NCI-H82 treated with DMSO at 0.1 percent for 48 hours (cell line): ENCODE results near the gene NECAB2.

Experiments
- DNase-seq: peaks from one replicate; lab custom pipeline; 2025; ENCODE audit not compliant: unreplicated experiment; lab: John Stamatoyannopoulos, UW

Gene NECAB2

DNA sequence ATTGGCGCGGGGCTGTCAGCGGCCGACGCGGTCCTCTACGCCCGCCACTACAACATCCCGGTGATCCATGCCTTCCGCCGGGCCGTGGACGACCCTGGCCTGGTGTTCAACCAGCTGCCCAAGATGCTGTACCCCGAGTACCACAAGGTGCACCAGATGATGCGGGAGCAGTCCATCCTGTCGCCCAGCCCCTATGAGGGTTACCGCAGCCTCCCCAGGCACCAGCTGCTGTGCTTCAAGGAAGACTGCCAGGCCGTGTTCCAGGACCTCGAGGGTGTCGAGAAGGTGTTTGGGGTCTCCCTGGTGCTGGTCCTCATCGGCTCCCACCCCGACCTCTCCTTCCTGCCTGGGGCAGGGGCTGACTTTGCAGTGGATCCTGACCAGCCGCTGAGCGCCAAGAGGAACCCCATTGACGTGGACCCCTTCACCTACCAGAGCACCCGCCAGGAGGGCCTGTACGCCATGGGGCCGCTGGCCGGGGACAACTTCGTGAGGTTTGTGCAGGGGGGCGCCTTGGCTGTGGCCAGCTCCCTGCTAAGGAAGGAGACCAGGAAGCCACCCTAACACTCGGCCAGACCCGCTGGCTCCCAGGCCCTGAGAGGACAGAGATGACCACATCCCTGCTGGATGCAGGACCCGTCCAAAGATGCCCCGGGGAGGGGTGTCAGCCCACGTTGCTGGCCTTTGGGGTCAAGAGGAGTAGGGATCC lies 2.4 kb upstream of the NECAB2 start:
- DNase-seq: no peak

DNA sequence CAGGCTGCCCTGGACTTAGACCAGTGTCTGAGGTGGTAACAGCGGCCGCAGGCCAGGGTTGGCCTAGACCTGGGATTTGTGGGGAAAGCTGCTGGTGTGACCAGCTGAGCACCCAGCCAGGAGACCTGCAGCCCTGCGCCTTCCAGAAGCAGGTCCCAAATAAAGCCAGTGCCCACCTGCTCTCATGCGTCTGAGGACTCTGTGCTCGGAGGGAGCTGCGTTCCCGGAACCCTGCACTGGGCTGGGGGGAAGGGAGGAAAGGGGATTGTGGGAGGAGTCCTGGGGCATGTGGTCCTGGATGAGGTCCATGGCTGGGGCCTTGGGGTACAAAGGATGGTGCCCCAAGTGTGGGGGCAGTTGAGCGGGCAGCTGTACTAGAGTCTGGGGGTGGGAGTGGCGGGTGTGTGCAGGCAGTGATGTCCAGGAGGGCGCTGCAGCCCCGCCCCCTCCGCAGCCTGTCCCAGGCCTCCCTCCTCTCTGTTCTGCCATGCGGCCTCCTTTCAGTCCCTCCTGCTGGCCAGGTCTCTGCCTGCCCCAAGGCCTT lies 1.8 kb upstream of the NECAB2 start:
- DNase-seq: no peak

DNA sequence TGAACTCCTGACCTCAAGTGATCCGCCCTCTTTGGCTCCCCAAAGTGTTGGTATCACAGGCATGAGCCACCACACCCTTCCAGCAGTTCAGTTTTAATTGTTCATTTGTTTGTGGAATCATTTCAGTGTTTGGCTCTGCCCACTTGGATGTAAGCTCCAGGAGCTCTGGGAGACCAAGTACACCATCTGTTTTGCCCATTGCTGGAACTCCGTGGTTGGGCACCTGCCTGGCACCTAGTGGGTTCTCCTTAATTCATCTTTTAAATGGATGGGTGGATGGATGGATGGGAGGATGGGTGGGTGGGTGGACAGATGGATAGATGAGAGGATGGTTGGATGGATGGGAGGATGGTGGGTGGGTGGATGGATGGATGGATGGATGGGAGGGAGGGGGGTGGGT lies 953 bp upstream of the NECAB2 start:
- no peak for DNase-seq

DNA sequence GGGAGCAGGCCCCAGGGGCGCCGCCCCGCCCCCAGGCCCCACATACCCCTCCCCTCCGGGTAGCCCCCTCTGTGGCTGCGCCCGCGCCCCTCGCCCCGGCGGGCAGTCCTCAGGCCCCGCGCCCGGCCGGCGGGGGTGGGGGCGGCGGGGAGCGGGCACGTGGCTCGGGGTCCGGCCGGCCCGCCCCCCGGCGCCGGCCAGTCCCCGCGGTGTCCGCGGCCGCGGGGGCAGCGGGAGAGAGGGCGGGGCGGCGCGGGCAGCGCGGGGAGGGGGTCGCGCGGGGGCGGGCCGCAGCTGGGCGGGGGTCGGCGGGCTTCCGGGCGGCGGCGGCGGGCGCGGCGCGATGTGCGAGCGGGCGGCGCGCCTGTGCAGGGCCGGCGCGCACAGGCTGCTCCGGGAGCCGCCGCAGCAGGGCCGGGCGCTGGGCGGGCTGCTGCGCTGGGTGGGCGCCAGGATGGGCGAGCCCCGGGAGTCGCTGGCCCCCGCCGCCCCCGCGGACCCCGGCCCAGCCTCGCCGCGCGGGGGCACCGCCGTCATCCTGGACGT lies 335 bp downstream of the NECAB2 start:
- DNase-seq: no peak

DNA sequence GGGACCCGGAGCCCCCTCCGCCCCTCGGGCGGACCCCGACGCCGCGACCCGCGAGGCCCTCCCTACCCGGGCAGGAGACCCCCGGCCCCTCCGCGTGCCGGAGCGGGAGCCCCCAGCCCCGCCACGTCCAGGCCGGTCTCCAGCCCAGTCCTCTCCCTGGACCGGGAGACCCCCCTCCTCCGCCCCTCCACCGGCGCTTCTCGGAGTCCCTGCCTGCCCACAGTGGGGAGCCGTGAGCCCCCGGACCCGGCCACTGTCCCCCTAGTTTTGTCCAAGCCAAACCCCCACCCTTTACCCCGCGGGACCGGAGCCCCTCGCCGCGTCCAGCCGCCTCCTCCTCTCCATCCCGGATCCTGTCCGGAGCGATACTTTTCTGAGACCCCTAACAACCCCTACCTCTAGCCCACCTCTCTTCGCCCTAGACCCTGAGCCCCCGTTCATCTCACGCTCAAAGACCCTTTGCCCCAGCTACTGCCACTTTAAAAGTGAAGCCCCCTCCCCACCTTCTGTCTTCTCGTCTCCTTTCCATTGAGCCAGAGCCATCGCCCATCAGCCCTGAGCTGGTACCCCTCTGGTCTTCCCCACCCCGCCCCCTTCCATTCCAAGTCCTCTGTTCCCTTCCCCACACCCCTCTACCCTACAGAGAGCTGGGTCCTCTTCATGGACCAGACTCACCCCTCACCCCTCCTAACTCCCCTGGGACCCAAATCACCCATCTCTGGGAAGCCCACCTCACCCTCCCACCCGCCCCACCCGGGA lies 1.0 kb downstream of the NECAB2 start:
- DNase-seq: no peak

DNA sequence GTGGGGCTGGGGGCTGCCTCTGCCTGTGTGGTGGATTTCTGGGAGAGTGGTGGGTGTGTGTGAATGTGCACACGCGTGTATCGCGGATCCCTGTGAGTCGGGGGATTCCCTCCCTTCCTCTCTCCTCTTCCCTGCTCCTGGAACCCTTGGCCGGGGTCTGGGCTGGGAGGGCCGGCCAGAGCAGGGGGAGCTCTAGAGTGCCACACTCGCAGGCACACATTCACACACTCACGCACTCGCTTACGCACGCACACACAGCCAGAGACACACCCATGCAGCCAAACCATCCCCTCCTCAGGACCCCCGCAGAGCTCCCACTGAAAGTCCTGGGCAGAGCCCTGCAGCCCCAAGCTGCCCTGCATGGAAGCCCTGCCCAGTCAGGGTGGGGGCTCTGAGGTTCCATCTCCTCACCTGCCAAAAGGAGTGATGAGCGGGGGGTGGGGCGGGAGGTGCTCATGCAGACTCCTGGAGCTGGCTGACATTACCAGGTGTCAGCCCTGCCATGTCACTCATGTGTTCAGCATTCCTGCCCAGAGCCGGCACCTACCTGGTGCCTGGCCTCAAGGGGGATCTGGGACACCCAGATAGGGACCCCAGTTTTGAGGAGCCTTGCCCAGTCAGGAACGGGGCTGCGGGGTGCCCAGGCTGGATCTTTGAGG lies 1.9 kb downstream of the NECAB2 start:
- DNase-seq: no peak

DNA sequence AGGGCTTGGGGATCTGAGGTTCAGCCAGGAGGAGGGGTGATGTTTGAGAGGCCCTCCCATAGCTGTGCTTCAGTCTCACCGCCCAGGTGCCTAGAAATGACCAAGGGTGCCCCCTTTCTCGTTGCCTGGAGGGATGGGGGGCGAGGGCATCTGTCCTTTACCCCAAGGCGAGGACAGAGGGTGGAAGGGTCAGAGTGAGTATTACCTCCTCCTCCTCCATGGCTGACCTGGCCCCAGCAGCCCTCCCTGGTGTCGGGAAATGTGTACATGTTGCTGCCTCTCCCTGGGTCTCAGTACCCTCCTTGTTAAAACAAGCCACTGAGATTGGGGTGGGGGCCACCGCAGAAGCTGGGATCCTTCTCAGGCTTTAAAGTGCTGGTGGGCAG lies 2.4 kb downstream of the NECAB2 start:
- DNase-seq: no peak

DNA sequence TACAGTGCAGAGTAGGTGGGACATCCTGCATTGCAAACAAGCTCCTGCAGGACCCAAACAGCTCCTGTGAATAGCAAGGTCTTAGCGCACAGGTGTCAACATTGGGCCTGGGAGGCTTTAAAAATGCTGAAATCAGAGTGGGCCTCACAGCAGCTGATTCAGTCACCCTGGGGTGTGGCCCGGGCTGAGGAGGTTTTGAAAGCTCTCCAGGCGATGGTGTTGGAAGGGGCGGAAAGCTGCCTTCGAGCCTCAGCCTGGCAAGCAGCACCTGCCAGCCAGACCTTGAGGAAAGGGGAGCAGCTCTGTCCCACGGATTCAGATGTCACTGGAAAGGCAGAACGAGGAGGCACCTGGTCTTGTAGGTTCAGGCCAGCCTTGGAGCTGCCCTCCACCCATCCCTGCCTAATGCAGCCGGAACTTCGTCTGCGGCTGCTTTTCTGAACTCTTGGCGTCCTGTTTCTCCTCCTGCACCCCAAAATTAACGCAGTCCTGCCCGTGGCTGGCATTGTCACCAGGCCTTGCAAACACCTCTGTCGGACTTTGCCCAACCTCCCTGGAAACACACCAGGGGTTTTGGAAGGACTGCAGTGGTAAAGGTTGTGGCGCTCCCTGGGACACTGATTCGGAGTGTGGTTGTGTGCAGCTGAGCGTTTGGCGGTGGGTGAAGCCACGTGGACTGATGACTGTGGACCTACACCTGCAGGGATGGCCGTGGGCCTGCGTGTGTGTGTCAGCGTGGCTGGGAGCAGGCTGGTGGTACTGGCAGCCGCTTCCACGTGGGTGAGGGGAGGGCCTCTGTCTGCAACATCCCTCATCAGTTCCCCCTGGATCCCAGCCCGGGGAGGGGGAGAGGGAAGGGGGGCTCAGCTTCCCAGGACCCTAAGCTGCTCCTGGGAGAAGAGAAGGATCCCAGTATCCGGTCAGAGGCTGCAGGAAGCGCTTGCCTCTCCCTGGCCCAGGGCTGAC lies 3.4 kb downstream of the NECAB2 start:
- DNase-seq: no peak

DNA sequence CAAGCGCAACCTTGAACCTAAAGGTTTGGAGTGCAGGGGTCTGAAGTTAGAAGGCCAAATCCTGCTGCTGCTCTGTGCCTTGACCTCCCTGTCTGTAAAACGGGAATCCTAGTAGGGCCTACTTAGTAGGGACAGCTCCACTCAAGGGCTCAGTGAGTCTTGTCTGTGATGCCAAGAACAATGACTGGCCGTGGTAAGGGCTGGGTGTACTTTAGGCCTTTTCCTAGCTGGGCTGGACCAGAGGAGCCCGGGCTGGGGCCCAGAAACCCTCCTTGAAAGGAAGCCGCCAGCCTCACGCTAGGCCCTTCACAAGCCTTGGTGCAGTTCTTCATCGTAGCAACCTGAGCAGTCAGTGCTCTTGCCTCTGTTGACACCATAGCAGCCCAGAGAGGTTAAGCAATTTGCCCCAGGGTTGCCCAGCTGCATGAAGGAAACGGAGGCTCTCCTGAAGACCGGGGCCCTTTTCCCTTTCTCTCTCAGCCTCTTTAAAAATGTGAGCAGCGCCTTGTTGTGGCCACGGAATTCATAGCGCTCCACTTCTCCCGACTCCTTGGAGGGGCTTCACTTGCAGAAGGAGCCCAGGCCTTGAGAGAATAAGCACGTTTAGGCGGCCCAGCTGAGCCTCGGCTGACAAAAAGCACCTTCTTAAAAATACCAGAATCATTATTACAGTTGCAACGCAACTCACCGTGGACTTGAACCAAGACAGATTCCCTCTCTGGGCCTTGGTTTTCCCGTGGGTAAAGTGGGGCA lies 4.4 kb downstream of the NECAB2 start:
- DNase-seq: no peak

DNA sequence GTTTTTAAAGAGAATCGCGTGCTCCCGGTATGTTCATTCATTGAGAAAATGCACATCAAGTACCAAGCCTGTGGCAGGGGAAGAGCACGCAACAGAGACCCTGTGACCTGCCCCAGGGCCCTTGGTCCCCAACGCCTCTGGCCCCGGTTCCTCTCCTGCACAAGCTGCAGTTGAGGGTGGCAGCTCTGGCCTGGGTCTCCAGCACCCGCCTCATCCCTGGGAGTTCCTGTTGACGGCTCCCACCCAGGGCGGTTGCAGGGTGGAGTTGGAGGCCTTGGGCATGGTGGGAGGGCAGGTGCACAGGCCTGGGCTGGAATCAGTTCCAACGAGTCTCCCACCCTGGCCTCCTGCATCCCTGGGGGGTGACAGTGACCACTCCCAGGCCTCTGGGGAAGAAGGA lies 5.0 kb downstream of the NECAB2 start:
- DNase-seq: no peak

DNA sequence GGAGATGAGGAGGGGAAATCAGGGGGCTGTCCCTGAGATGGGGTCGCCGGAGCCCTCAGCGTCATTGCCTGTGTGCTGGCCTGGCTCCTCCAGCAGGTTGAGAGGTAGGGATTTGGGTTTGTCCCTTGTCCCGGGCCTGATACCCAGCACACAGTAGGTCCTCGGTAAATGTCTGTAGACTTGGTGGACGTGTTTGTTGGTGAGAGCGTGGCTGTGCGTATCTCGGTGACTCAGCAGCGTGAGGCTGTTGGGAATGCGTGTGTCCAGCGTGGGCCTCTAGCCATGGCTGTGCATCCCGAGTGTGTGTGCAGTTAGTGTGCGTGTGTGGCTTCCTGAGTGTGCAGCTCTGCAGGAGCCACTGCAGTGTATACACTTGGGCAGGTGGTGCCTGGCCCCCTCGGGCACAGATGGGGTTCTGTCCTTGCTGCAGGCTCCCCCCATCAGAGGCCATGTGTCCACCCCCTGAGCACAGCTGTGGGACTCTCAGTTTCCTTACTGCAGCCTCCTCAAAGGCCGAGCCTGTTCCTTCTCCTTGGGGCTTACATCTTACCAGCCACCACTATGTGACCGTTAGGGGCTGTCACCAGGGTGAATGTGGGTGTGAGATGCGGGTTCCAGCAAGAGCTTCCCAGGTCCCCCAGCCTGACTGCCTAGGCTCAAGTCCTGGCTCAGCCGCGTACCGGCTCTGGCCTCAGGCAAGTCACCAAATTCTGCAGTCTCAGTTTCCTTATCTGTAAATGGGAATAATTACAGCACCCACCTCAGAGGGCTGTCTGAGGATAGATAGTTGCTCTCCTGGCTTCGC lies 5.7 kb downstream of the NECAB2 start:
- DNase-seq: no peak

DNA sequence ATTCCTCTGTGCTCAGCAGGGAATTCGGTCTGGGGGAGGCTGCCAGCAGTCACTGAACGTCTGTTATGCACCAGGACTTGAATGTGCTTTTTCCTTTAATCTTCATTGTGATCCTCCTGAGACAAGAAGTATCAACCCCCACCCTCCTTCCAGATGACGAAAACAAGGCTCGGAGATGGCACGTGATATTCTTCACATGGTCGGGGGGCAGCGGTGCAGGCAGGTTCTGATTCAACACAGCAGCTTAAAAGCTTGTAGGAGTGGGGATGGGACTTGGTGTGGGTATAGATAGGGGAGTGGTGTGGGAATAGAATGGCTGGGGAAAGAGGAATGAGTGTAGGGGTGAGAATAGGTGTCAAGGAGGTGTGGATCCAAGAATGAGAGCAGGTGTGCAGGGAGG lies 6.4 kb downstream of the NECAB2 start:
- no peak for DNase-seq

DNA sequence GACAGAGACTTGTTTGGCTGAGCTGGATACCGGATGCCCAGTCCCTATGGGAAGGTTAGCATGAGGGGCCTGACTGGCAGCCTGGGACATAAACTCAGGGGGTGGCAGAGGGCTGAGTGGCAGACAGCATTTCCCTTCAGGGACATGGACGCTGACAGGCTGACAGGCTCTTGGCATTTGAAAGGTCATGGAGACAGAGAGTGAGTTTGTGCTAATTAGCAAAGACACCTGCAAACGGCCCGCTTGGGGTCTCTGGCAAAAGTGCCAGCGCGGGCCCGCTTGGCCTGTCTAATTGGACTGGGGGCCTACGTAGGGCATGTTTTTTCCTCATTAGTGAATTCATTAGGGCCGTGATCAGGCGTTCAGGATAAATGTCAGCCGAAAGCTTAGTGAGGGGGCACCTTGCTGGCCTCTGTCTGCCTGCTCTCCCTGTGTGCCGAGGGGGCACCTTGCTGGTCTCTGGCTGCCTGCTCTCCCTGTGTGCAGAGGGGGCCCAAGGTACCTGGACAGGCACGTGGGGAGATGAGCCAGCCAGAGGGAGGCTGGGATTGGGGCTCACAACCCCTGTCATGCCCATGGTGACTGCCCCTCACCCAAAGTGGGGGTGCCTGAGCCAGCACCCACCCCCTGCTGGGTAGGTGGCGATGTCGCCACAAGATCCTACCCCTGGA lies 7.7 kb downstream of the NECAB2 start:
- no peak for DNase-seq

DNA sequence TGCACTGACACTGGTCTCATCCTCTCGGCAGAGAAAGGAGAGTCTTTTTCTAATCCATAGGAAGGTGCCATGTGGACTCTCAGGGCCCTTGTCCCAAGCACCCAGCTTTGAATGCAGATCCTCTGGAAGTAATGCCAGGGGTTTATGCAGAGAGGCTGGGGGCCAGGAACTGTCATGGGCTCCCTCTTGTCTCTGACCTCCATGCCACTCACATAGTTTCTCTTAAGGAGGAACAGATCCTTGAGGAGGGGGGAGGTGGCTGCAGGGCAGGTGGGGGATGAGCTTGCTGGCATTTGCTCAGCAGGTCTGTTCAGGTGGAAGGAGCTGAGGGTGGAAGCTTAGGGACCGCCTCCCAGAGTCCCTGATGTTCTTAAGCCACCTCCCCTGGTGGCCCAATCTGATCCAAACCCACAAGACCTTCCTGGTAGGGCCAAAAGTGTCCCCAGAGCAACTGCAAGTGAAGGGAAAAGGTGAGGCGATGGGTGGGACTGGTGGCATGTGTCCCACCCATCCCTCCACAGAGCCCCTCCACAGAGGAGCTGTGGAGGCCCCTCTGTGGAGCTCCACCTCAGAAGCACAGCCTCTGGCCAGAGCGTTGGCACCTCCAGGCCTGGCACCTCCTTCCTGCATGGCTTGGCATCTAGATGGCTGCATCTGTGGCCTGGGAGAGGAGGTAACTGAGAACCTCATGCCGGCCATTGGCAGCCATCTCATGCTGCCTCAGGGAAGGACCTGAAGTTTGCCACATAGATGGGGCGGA lies 9.2 kb downstream of the NECAB2 start:
- DNase-seq: no peak

DNA sequence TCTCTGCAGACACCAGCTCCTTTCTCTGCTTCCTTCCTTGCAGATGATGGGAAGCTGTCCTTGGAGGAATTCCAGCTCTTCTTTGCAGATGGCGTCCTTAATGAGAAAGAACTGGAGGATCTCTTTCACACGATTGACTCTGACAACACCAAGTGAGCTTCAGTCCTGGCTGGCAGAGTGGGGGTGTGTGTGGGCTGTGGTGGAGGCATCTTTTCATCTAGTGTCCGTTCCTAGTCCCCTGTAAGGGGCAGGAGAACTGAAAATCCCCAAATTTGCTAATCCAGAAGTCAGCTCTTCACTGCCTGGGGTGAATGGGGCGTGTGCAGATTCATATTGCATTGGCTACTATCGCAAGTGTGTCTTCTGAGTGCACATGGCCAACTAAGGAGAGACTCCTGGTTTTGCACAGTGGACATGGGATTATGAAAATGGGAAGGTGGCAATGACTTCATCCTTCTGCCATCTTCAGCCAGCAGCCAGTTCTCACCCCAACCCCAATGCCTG lies 10.4 kb downstream of the NECAB2 start:
- no peak for DNase-seq

DNA sequence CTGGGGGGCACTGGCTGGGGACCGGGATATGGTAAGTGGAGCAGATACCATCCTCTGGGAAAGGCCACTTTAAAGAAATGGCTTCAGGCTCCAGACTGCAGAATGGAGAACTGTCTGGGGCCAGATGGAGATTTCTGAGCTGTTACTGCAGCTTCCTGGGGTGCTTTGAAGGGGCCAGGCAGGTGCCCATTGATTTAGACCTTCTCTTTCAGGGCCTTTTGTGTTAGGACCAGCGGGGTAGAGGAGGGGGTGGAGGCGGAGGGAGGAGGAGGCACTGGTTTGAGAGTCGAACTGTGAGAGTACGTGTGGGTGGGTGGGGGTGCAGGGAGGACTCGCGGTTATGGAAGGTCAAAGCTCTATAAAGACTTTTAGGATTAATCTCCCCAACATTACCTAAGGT lies 11.4 kb downstream of the NECAB2 start:
- DNase-seq: no peak

DNA sequence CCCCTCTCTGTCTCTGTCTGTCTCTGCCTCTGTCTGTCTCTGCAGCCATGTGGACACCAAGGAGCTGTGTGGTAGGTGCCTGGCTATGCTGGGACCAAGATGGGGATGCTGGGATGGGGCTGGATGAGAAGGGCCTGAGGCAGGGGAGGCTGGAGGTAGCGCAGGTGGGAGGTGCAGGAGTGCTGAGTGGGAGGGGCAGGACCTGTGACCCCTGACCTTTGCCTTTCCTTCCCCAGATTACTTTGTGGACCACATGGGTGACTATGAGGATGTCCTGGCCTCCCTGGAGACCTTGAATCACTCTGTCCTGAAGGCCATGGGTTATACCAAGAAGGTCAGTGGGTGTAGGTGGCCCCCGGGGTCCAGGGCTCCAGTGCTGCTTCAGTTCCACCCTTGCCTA lies 12.8 kb downstream of the NECAB2 start:
- DNase-seq: no peak

DNA sequence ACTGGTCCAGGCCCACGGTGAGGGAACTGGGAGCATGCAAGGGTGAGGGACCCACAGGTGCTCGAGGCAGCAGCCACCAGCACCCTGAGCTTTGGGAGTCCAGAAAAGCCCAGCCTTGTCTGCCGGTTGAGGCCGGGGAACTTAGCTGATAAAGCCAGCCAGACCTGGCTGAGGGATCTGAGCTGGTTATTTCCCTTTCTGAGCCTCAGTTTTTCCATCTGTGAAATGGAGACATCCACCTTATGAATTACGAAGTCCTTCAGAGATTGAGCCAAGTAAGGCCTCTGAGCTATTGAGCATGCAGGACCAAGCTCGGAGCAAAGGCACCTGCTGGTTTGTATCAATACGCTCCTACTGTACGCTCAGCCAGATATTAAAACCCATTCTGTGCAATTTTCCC lies 13.8 kb downstream of the NECAB2 start:
- DNase-seq: no peak
